ENCODE data around the gene CADM2.

- TF ChIP-seq CTCF (IDR thresholded peaks at IDR 0.05) (no peak), EZH2 (IDR thresholded peaks at IDR 0.05) (no peak)
These were observed 880.1 kb downstream of the CADM2 start for GRCh38 chr3:85838921-85839320.

Measured in neural progenitor cell (in vitro differentiated cells).